CD4-positive, CD25-positive, alpha-beta regulatory T cell (primary cell): ENCODE data around the gene SH2D4B. TPM values are rescaled to one million over a fixed set of nuclear protein-coding genes. Genes with fewer than 3 reads are reported as not detected.

Source experiments
- ATAC-seq, 2 donors: fragments of 150-1000 bp; cut with Tn5 transposase; one replicate each; pipeline ENCODE4 v1.10.0; 2021; ENCODE audit warnings: low read depth in 2 of 2, moderate number of reproducible peaks in 2 of 2, moderate library complexity in 1 of 2
- DNase-seq, 3 donors: peaks; one replicate each; pipeline versions ENCODE4 v3.0.0 to v3.0.0-alpha.2; 2012 to 2022; ENCODE audit warnings: mixed read lengths in 1 of 3
- H3K27ac ChIP-seq: one replicate; pipeline ENCODE4 v1.7.0; 2013; ENCODE audit warnings: mild to moderate bottlenecking, low read length; ENCODE audit not compliant: insufficient read depth, poor library complexity, severe bottlenecking
- H3K27me3 ChIP-seq: one replicate; pipeline ENCODE4 v1.7.0; 2013; ENCODE audit warnings: low read length; ENCODE audit not compliant: control insufficient read depth, insufficient read depth
- H3K36me3 ChIP-seq: one replicate; pipeline ENCODE4 v1.7.0; 2013; ENCODE audit warnings: mild to moderate bottlenecking, low read length, moderate library complexity; ENCODE audit not compliant: control insufficient read depth, insufficient read depth
- H3K4me1 ChIP-seq: 2 replicates; pipeline ENCODE4 v1.7.0; 2013; ENCODE audit warnings: mild to moderate bottlenecking, low read length; ENCODE audit not compliant: insufficient read depth, control insufficient read depth, poor library complexity, severe bottlenecking
- H3K4me3 ChIP-seq: one replicate; pipeline ENCODE4 v1.7.0; 2013; ENCODE audit warnings: low read depth, mild to moderate bottlenecking, low read length, moderate library complexity
- H3K9me3 ChIP-seq, 2 experiments: 1 replicate in 1 of 2; 2 replicates in 1 of 2; pipeline ENCODE4 v1.7.0; 2013; ENCODE audit warnings: low read length in 2 of 2, mild to moderate bottlenecking in 1 of 2, moderate library complexity in 1 of 2; ENCODE audit not compliant: control insufficient read depth in 2 of 2
- H3K27ac Mint-ChIP-seq, 3 donors: one replicate each; pipeline ENCODE4 v1.8.0; 2020 to 2022; ENCODE audit warnings: mild to moderate bottlenecking in 3 of 3, mixed read lengths in 3 of 3, moderate library complexity in 2 of 3
- H3K27me3 Mint-ChIP-seq: one replicate; pipeline ENCODE4 v1.8.0; 2022; ENCODE audit warnings: mild to moderate bottlenecking, mixed read lengths
- H3K36me3 Mint-ChIP-seq: one replicate; pipeline ENCODE4 v1.8.0; 2020; ENCODE audit warnings: mixed read lengths
- H3K4me1 Mint-ChIP-seq, 4 donors: one replicate each; pipeline ENCODE4 v1.8.0; 2020 to 2022; ENCODE audit warnings: mixed read lengths in 4 of 4, mild to moderate bottlenecking in 1 of 4
- H3K4me3 Mint-ChIP-seq, 4 donors: one replicate each; pipeline ENCODE4 v1.8.0; 2020 to 2022; ENCODE audit warnings: mild to moderate bottlenecking in 4 of 4, mixed read lengths in 4 of 4, moderate library complexity in 3 of 4
- H3K9me3 Mint-ChIP-seq, 7 donors: one replicate each; pipeline ENCODE4 v1.8.0; 2020 to 2022; ENCODE audit warnings: mixed read lengths in 7 of 7, mild to moderate bottlenecking in 3 of 7, moderate library complexity in 2 of 7
- polyA plus RNA-seq, 4 donors: library from polyadenylated mRNA; unstranded; fragments of 300-500 nt; fragmentation: Illumina TruSeq; gene quantifications; one replicate each; pipeline ENCODE4 v1.2.3, GENCODE V29; 2021
- total RNA-seq: library from RNA; stranded (reverse); gene quantifications from one replicate; pipeline ENCODE4 v1.2.3, GENCODE V29; 2022

SH2D4B gene
- total and polyA plus RNA-seq, 5 donors from 2014 or later = 0.25 TPM; not detected in 4

- Histone ChIP-seq H3K9me3 (no peaks in the 10 kb centered on the region), H3K36me3 (no peaks in the 10 kb centered on the region), H3K27ac (no peak overlapping the region), H3K4me3 (no peak overlapping the region), H3K4me1 (no peaks in the 10 kb centered on the region), H3K27me3 (no peaks in the 10 kb centered on the region)
- H3K27ac Mint-ChIP-seq = no peak overlapping the region
- H3K27me3 Mint-ChIP-seq = peaks cover 6% of the 10 kb centered on the region
- H3K9me3 Mint-ChIP-seq = peaks cover 0 to 1% (median 0%) of the 10 kb centered on the region in 7 donors
- H3K36me3 Mint-ChIP-seq = no peaks in the 10 kb centered on the region
- DNase-seq (no peak), ATAC-seq (no peak)
- no peak overlapping the region for H3K4me3 Mint-ChIP-seq
- H3K4me1 Mint-ChIP-seq = no peaks in the 10 kb centered on the region
Observed at GRCh38 chr10:80614576-80615416, 77.1 kb downstream of the SH2D4B start.

- H3K36me3 ChIP-seq = no peaks in the 10 kb centered on the region
- H3K27me3 Mint-ChIP-seq = peaks cover 6% of the 10 kb centered on the region
- no peaks in the 10 kb centered on the region for H3K27me3 ChIP-seq
- no peak overlapping the region for H3K27ac Mint-ChIP-seq
- DNase-seq (no peak), ATAC-seq (no peak)
- H3K9me3 ChIP-seq = no peaks in the 10 kb centered on the region
- H3K36me3 Mint-ChIP-seq = no peaks in the 10 kb centered on the region
- no peaks in the 10 kb centered on the region for H3K4me1 ChIP-seq
- no peak overlapping the region for H3K4me3 ChIP-seq
- H3K4me1 Mint-ChIP-seq = no peaks in the 10 kb centered on the region
- H3K4me3 Mint-ChIP-seq = no peak overlapping the region
- peaks cover 0 to 1% (median 0%) of the 10 kb centered on the region in 7 donors for H3K9me3 Mint-ChIP-seq
- H3K27ac ChIP-seq = no peak overlapping the region
Observed at GRCh38 chr10:80617807-80618206, 80.1 kb downstream of the SH2D4B start.

GRCh38 chr10:80619036-80619435 lies 81.3 kb downstream of the SH2D4B start:
- DNase-seq (no peak), ATAC-seq (no peak)
- Histone ChIP-seq H3K4me1 (no peaks in the 10 kb centered on the region), H3K9me3 (no peaks in the 10 kb centered on the region), H3K4me3 (no peak overlapping the region), H3K27ac (no peak overlapping the region), H3K27me3 (no peaks in the 10 kb centered on the region), H3K36me3 (no peaks in the 10 kb centered on the region)
- H3K4me1 Mint-ChIP-seq = no peaks in the 10 kb centered on the region
- peaks cover 4% of the 10 kb centered on the region for H3K27me3 Mint-ChIP-seq
- no peaks in the 10 kb centered on the region for H3K9me3 Mint-ChIP-seq
- no peaks in the 10 kb centered on the region for H3K36me3 Mint-ChIP-seq
- H3K27ac Mint-ChIP-seq = no peak overlapping the region
- no peak overlapping the region for H3K4me3 Mint-ChIP-seq

GRCh38 chr10:80622153-80622552 lies 84.5 kb downstream of the SH2D4B start:
- ATAC-seq = no peak

GRCh38 chr10:80630324-80630723 lies 92.6 kb downstream of the SH2D4B start:
- H3K27me3 ChIP-seq = no peaks in the 10 kb centered on the region
- H3K4me1 ChIP-seq = no peaks in the 10 kb centered on the region
- H3K27ac ChIP-seq = no peak overlapping the region
- DNase-seq (no peak), ATAC-seq (no peak)
- Mint-ChIP-seq H3K4me1 (no peaks in the 10 kb centered on the region), H3K27me3 (peaks cover 5% of the 10 kb centered on the region), H3K36me3 (no peaks in the 10 kb centered on the region), H3K27ac (no peak overlapping the region), H3K9me3 (peaks cover 0 to 1% (median 0%) of the 10 kb centered on the region in 7 donors), H3K4me3 (no peak overlapping the region)
- H3K4me3 ChIP-seq = no peak overlapping the region
- H3K9me3 ChIP-seq = no peaks in the 10 kb centered on the region
- H3K36me3 ChIP-seq = no peaks in the 10 kb centered on the region

More at GRCh38 chr10:80622153-80622552, 84.5 kb downstream of the SH2D4B start:
- Mint-ChIP-seq H3K27me3 (no peaks in the 10 kb centered on the region), H3K36me3 (no peaks in the 10 kb centered on the region), H3K27ac (no peak overlapping the region), H3K9me3 (peaks cover 0 to 1% (median 0%) of the 10 kb centered on the region in 7 donors), H3K4me3 (no peak overlapping the region), H3K4me1 (no peaks in the 10 kb centered on the region)
- Histone ChIP-seq H3K9me3 (no peaks in the 10 kb centered on the region), H3K27me3 (no peaks in the 10 kb centered on the region), H3K27ac (no peak overlapping the region), H3K4me1 (no peaks in the 10 kb centered on the region), H3K4me3 (no peak overlapping the region), H3K36me3 (no peaks in the 10 kb centered on the region)
- no peak for DNase-seq

GRCh38 chr10:80632742-80633141 lies 95.0 kb downstream of the SH2D4B start:
- Histone ChIP-seq H3K27me3 (no peaks in the 10 kb centered on the region), H3K4me1 (no peaks in the 10 kb centered on the region), H3K4me3 (no peak overlapping the region), H3K9me3 (no peaks in the 10 kb centered on the region), H3K27ac (no peak overlapping the region), H3K36me3 (no peaks in the 10 kb centered on the region)
- H3K27ac Mint-ChIP-seq = no peak overlapping the region
- H3K36me3 Mint-ChIP-seq = no peaks in the 10 kb centered on the region
- ATAC-seq (no peak), DNase-seq (no peak)
- H3K27me3 Mint-ChIP-seq = peaks cover 4% of the 10 kb centered on the region
- H3K9me3 Mint-ChIP-seq = peaks cover 0 to 6% (median 0%) of the 10 kb centered on the region in 7 donors
- H3K4me3 Mint-ChIP-seq = no peak overlapping the region
- H3K4me1 Mint-ChIP-seq = no peaks in the 10 kb centered on the region

GRCh38 chr10:80633383-80633860 lies 95.7 kb downstream of the SH2D4B start:
- no peak for ATAC-seq
- Histone ChIP-seq H3K27me3 (no peaks in the 10 kb centered on the region), H3K4me3 (no peak overlapping the region), H3K9me3 (no peaks in the 10 kb centered on the region), H3K36me3 (no peaks in the 10 kb centered on the region), H3K27ac (no peak overlapping the region), H3K4me1 (no peaks in the 10 kb centered on the region)
- H3K27ac Mint-ChIP-seq = no peak overlapping the region
- H3K36me3 Mint-ChIP-seq = no peaks in the 10 kb centered on the region
- H3K9me3 Mint-ChIP-seq = peaks cover 0 to 6% (median 1%) of the 10 kb centered on the region in 7 donors
- H3K4me1 Mint-ChIP-seq = no peaks in the 10 kb centered on the region
- peaks cover 7% of the 10 kb centered on the region for H3K27me3 Mint-ChIP-seq
- no peak overlapping the region for H3K4me3 Mint-ChIP-seq
- DNase-seq = no peak

GRCh38 chr10:80633910-80634309 lies 96.2 kb downstream of the SH2D4B start:
- Mint-ChIP-seq H3K4me3 (no peak overlapping the region), H3K27ac (no peak overlapping the region), H3K4me1 (no peaks in the 10 kb centered on the region), H3K9me3 (peaks cover 0 to 6% (median 1%) of the 10 kb centered on the region in 7 donors), H3K27me3 (peaks cover 12% of the 10 kb centered on the region), H3K36me3 (no peaks in the 10 kb centered on the region)
- Histone ChIP-seq H3K27ac (no peak overlapping the region), H3K36me3 (no peaks in the 10 kb centered on the region), H3K4me3 (no peak overlapping the region), H3K9me3 (no peaks in the 10 kb centered on the region), H3K4me1 (no peaks in the 10 kb centered on the region), H3K27me3 (no peaks in the 10 kb centered on the region)
- ATAC-seq = no peak
- DNase-seq = no peak
